Peyer's patch (tissue), 4 donors: ENCODE results near the gene RASGRF2.

ENCODE experiments used
- POLR2A ChIP-seq, 2 donors: fragments of 450-650 bp; IDR thresholded peaks; one replicate each; pipeline ENCODE4 v1.5.1; 2017; ENCODE audit warnings: antibody characterized with exemption in 2 of 2, mild to moderate bottlenecking in 2 of 2, moderate library complexity in 2 of 2
- TF ChIP-seq, protein P1 (sequence below), 6 experiments: fragments of 450-650 bp in 4 of 6; fragments of 200-600 bp in 2 of 6; sonication (generic) in 1 of 6; IDR thresholded peaks; one replicate each; pipeline ENCODE4 v1.5.1; 2017 to 2019; ENCODE audit warnings: antibody characterized with exemption in 6 of 6, mild to moderate bottlenecking in 3 of 6, moderate library complexity in 1 of 6

DNA sequence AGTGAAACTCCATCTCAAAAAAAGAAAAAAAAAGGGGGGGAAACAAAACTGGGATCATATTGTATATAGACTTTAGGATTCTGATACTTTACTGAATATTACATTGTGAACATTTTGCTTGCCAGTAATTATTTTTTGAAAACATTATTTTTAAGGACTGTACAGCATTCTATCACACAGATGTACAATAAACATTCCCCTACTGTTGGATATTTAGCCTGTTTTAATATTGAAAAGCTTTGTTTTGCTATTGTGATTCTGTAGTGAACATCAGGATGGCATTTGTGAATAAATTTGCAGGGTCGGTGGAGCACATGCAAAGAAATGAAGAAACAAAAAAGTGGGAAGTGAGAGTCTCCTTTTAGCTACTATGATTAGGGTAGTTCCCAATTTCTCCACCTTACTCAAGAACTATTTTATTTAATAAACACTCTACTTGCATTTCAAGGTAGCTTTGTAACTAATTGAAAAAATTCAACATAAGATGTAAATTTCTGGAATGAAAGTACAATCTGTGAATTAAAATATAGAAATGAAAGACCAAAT lies 18.7 kb downstream of the RASGRF2 start:
- TF ChIP-seq, protein P1, sequence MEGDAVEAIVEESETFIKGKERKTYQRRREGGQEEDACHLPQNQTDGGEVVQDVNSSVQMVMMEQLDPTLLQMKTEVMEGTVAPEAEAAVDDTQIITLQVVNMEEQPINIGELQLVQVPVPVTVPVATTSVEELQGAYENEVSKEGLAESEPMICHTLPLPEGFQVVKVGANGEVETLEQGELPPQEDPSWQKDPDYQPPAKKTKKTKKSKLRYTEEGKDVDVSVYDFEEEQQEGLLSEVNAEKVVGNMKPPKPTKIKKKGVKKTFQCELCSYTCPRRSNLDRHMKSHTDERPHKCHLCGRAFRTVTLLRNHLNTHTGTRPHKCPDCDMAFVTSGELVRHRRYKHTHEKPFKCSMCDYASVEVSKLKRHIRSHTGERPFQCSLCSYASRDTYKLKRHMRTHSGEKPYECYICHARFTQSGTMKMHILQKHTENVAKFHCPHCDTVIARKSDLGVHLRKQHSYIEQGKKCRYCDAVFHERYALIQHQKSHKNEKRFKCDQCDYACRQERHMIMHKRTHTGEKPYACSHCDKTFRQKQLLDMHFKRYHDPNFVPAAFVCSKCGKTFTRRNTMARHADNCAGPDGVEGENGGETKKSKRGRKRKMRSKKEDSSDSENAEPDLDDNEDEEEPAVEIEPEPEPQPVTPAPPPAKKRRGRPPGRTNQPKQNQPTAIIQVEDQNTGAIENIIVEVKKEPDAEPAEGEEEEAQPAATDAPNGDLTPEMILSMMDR (IDR thresholded peaks at IDR 0.05) = no peak
- TF ChIP-seq POLR2A (IDR thresholded peaks at IDR 0.05) = no peak
